Brain pericyte (primary cell): Measurements from ENCODE around the gene ANTKMT.

Experiments
- DNase-seq: peaks from one replicate; pipeline ENCODE4 v3.0.0-alpha.2; 2012; ENCODE audit warnings: low read depth, low spot score

Gene ANTKMT

DNA sequence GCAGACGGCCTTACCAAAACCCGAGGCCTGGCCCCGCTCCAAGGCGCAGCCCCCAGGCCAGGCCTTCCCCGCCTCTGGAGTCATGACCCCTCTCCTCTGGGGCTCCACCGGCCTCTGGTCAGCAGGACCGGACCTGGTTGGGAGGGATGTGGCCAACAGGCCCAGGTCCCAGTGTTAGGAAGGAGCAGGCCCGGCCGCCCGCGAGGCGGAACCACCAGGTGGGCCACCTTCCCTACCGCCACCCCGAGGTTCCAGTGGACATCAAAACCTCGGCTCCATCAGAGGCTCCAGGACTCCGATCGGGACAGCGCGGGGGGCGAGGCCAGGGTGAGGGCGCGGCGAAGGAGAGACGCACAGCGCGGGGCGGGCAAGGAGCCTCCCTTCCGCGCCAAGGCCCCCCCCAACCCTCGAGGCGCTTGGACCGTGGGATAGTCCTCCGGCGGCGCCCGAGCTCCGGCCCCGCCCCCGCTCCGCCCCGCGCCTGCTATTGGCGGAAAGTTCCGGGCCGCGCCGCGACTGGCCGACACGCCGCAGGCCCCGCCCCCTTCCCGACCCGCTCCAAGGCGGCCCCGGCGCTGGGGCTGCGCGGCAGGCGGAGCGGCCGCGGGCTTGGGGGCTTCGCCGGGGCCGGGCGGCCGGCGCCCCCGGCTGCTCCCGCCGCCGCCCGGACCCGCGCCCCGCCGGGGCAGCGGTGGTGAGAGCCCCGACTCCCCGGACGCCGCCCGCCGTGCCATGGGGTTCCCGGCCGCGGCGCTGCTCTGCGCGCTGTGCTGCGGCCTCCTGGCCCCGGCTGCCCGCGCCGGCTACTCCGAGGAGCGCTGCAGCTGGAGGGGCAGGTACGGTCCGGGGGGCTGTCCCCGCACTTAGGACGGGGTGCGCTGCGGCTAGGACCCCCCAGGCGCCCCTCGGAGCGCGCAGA, 6.1 kb upstream of the ANTKMT start, which contains the start of gene METRN:
METRN (plus strand) TSS at position 561 of the 919 bp plus-strand sequence; CDS start at position 733, 172 bp downstream.
- DNase-seq = no peak

GRCh38 chr16:715477-716199, 5.3 kb upstream of the ANTKMT start:
- no peak for DNase-seq

DNA sequence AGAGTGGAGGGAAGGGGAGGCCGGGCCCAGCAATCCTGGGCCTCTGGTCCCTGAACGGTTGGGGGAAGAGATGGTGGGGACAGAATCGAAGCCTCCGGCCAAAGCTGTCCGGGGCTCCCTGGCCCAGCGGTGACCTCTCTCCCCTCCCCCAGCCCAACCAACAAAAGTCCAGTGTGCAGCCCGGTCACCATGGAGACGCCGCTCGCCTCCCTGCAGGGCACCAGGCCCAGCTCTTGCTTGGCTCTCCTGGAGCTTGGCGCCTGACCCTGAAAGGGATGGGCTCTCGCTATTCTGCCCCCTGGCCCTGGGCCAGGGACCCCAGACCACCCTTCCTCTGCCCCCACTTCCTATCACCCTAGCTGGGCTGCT, 4.8 kb upstream of the ANTKMT start:
- DNase-seq = no peak

DNA sequence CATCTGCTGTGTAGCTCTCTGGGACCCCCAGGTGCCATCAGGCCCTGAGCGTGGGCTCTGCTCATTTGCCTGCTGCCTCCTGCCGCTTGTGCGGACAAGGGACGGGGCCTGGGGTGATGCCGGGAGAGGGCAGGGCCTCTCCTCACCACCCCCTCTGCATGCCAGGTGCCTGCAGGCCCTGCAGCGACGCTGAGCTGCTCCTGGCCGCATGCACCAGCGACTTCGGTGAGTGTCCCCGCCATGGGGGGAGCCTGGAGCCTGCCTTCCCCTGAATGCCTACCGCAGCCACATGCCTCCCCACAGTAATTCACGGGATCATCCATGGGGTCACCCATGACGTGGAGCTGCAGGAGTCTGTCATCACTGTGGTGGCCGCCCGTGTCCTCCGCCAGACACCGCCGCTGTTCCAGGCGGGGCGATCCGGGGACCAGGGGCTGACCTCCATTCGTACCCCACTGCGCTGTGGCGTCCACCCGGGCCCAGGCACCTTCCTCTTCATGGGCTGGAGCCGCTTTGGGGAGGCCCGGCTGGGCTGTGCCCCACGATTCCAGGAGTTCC, 4.1 kb upstream of the ANTKMT start:
- no peak for DNase-seq

GRCh38 chr16:717450-718245, 3.3 kb upstream of the ANTKMT start:
- no peak for DNase-seq

DNA sequence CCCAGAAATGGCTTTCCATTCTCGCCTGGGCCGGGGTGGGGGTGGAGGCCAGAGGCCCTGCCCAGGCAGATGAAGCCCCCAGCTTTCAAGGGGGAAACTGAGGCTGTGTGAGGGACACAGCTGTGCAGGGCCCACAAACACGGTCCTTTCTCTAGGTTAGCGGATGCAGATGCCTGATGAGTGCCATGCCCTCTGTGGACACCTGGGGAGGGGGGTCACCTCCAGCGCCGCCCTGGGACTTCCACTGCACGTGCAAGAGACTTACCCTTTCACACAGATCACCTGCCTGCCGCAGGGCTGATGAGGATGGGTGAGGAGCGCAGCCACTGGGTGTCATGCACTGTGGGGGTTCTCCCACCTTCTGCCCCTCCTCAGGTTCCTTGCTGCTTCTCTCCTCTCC, 2.6 kb upstream of the ANTKMT start:
- no peak for DNase-seq

GRCh38 chr16:718922-719321, 2.0 kb upstream of the ANTKMT start:
- no peak for DNase-seq

- no peak for DNase-seq
Measured at GRCh38 chr16:719815-720446, 1.0 kb upstream of the ANTKMT start.

GRCh38 chr16:720447-720989, 428 bp upstream of the ANTKMT start:
- no peak for DNase-seq

- no peak for DNase-seq
Measured at GRCh38 chr16:721765-722540, 1.0 kb downstream of the ANTKMT start.

- no peak for DNase-seq
Measured at GRCh38 chr16:722835-723633, 2.1 kb downstream of the ANTKMT start.

- DNase-seq = no peak
Measured at GRCh38 chr16:723695-724094, 2.7 kb downstream of the ANTKMT start.

- DNase-seq = no peak
Measured at GRCh38 chr16:724188-725040, 3.5 kb downstream of the ANTKMT start.

- DNase-seq = no peak
Measured at GRCh38 chr16:725041-725376, 4.1 kb downstream of the ANTKMT start.

DNA sequence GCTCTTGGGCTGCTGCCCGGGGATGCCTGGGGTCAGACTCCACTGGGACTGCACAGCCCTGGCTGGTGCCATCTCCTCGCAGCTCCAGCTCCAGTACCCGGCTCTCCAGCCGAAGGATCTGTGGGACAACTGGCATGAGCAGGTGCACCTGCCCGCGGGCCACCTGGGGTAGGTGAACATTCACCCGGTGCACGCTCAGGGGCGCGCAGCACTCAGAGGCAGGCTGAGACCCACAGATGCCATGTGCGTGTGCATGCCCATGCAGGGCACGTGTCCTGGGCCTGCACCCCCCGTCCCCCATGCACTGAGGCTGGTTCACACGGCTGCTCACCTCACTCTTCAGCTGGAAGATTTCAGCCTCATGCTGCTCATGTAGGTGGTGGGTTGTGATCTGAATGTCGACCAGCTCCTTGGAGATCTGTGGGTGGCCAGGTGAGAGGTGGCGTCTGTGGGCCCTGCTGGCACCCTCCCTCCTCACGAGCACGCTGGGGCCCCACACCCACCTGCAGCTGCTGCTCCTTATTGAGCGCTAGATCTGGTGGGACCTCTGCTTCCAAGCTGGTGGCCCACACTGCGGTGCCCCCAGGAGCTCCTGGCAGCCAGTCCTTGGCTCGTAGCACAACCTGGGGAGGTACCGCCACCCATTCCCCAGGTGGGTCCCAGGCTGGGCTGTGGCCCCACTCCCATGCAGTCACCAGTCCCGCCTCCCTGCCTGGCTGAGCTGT, 4.7 kb downstream of the ANTKMT start:
- no peak for DNase-seq

GRCh38 chr16:726188-726437, 5.2 kb downstream of the ANTKMT start:
- no peak for DNase-seq

DNA sequence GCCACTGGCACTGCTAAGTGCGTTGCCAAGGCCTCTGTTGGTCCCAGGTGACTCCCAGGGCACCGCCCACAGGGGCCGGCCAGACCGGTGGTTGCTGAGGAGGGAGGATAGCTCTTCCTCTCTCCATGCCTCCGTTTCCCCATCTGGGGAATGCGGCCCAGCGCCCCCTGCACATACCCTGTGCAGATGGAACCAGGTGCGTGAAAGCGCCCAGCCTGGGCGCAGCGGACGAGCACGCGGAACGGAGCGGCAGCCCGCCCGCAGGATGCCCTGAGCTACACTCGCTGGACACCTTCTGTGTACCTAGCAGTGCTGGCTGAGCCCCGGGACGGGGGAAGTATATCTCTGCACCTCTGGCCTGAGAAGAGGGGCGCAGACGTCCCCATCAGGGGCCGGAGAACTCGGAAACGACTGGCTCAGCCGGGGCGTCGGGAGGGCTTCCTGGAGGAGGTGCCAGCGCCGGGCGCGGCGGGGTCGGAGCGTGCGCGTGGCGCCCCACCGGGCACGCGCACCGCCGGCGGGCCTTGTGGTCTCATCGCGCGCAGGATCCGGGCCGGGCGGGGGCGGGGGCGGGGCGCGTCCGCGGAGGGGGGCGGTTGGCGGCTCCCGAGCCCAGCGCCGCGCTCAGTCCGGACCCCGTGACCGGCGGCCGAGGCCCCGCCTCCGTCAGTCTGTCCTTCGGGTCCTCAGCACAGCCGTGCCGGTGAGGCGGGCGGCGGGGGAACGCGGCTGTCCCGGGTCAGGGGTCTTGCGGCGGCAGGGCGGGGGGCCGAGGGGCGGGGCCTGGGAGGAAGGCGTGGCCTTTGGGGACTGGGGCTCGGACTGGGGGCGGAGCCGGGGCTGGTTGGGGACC, 5.7 kb downstream of the ANTKMT start, which contains the start of the genes CCDC78 and HAGHL:
CCDC78 (minus strand) TSS at position 6 of the 853 bp plus-strand sequence. CDS start 76 bp downstream, outside the sequence.
HAGHL (plus strand) TSS at position 669 of the 853 bp plus-strand sequence. CDS start 404 bp downstream, outside the sequence.
- no peak for DNase-seq
